ENCODE results near the gene PDZD2. TPM values are rescaled to one million over a fixed set of nuclear protein-coding genes. Genes with fewer than 3 reads are reported as not detected.
"Not testable (repeated sequence)": the region's sequence is repeated elsewhere in the genome, so short reads cannot be mapped to it uniquely, and the experiment has no call there.

PDZD2 gene
- total RNA-seq, 2 donors from 2014 or later, result 6.6 to 14.6 TPM

DNA sequence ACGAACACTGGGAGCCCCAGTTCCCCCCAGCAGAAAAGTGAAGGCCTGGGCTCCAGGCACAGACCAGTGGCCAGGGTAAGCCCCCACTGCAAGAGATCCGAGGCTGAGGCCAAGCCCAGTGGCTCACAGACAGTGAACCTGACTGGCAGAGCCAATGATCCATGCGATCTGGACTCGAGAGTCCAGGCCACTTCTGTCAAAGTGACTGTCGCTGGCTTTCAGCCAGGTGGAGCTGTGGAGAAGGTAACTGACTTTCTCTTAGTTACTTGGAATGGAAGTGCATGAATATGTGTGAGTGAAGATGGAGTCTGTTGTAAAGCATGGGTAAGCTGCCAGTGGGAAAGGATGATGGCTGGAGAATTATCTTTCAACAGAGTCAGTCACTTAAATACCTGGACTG lies 435.5 kb downstream of the PDZD2 start:
- Mint-ChIP-seq H3K27ac (no peak overlapping the region), H3K4me3 (no peak overlapping the region), H3K4me1 (no peaks in the 10 kb centered on the region), H3K27me3 (ENCODE audit: insufficient read depth) (no peaks in the 10 kb centered on the region), H3K36me3 (ENCODE audit: low read depth) (peaks cover 32% of the 10 kb centered on the region), H3K9me3 (no peaks in the 10 kb centered on the region)
- 85 to 94% methylated on average over 5 of the region's 5 CpGs for WGBS, 2 experiments (ENCODE audit: insufficient coverage in 1 of 2, insufficient read length in 1 of 2)
- H3K27me3 ChIP-seq (ENCODE audit: control insufficient read depth, insufficient read depth, low read length, poor library complexity, severe bottlenecking), result no peaks in the 10 kb centered on the region
- no peaks in the 10 kb centered on the region for H3K4me1 ChIP-seq (ENCODE audit: control insufficient read depth, insufficient read depth, low read length)
- H3K9ac ChIP-seq (ENCODE audit: extremely low read depth, low read length, poor library complexity, severe bottlenecking), result no peak overlapping the region
- H3K36me3 ChIP-seq (ENCODE audit: control insufficient read depth, insufficient read depth, low read length), result no peaks in the 10 kb centered on the region
- TF ChIP-seq, protein P1, sequence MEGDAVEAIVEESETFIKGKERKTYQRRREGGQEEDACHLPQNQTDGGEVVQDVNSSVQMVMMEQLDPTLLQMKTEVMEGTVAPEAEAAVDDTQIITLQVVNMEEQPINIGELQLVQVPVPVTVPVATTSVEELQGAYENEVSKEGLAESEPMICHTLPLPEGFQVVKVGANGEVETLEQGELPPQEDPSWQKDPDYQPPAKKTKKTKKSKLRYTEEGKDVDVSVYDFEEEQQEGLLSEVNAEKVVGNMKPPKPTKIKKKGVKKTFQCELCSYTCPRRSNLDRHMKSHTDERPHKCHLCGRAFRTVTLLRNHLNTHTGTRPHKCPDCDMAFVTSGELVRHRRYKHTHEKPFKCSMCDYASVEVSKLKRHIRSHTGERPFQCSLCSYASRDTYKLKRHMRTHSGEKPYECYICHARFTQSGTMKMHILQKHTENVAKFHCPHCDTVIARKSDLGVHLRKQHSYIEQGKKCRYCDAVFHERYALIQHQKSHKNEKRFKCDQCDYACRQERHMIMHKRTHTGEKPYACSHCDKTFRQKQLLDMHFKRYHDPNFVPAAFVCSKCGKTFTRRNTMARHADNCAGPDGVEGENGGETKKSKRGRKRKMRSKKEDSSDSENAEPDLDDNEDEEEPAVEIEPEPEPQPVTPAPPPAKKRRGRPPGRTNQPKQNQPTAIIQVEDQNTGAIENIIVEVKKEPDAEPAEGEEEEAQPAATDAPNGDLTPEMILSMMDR (conservative IDR thresholded peaks at IDR 0.05), result peak; percentile 60
- H3K4me3 ChIP-seq (ENCODE audit: low read length), result no peak overlapping the region
- H3K27ac ChIP-seq (ENCODE audit: low read depth, low read length), result no peak overlapping the region
- H3K9me3 ChIP-seq (ENCODE audit: control insufficient read depth, low read length), result no peaks in the 10 kb centered on the region
- peak; percentile 59 for DNase-seq

DNA sequence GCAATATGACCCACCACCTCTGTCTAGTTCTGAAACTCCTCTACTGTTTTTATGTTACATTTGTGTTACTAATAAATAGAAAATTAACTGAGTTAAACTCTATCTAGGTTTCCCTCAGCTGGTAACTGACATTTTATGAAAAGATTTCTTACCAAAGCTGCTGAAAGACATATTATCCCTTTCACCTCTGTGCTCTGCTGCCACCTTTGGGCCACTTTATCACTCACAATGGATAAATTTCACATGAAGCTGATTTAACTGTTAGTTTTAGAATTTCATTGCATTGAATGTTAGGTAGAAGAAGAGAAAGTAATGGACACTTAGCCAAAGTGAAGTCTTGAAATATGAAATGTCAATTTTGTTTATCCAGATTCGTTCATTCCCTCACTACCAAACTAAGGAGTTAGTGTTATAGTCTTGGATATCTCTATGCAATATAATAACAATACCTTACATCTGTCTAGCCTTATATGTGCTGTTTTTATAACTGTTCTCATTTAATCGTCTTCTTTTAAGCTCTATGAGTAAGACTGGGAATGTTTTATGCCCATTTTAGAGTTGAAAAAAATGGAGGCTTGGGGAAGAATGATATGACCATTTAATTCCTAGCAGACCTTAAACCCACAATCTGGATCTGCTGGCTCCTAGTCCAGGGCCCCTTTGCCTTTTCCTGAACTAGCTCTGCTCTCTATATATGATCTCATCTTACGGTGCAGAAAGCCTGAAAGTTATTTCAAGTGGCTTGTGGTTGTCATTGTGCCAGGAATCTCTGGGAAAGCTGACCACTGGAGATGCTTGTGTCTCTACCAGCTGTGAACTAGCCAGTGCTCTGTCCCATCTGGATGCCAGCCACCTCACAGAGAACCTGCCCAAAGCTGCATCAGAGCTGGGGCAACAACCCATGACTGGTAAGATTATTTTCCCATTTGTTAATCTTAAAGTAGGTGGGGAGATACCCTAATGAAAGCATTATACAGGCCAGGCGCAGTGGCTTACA lies 438.1 kb downstream of the PDZD2 start:
- H3K9me3 ChIP-seq (ENCODE audit: control insufficient read depth, low read length), result no peaks in the 10 kb centered on the region
- H3K36me3 ChIP-seq (ENCODE audit: control insufficient read depth, insufficient read depth, low read length), result no peaks in the 10 kb centered on the region
- Mint-ChIP-seq H3K9me3 (no peaks in the 10 kb centered on the region), H3K4me1 (no peaks in the 10 kb centered on the region), H3K4me3 (no peak overlapping the region), H3K27me3 (ENCODE audit: insufficient read depth) (no peaks in the 10 kb centered on the region), H3K27ac (no peak overlapping the region), H3K36me3 (ENCODE audit: low read depth) (peaks cover 26% of the 10 kb centered on the region)
- WGBS, 2 experiments (ENCODE audit: insufficient coverage in 1 of 2, insufficient read length in 1 of 2), result 80 to 86% methylated on average over 1 to 3 of the region's 4 CpGs
- H3K27me3 ChIP-seq (ENCODE audit: control insufficient read depth, insufficient read depth, low read length, poor library complexity, severe bottlenecking), result no peaks in the 10 kb centered on the region
- DNase-seq, result peak; percentile 74
- H3K4me1 ChIP-seq (ENCODE audit: control insufficient read depth, insufficient read depth, low read length), result no peaks in the 10 kb centered on the region
- TF ChIP-seq, protein P1 (conservative IDR thresholded peaks at IDR 0.05), result peak; percentile 91
- H3K27ac ChIP-seq (ENCODE audit: low read depth, low read length), result no peak overlapping the region
- H3K4me3 ChIP-seq (ENCODE audit: low read length), result no peak overlapping the region
- H3K9ac ChIP-seq (ENCODE audit: extremely low read depth, low read length, poor library complexity, severe bottlenecking), result no peak overlapping the region

DNA sequence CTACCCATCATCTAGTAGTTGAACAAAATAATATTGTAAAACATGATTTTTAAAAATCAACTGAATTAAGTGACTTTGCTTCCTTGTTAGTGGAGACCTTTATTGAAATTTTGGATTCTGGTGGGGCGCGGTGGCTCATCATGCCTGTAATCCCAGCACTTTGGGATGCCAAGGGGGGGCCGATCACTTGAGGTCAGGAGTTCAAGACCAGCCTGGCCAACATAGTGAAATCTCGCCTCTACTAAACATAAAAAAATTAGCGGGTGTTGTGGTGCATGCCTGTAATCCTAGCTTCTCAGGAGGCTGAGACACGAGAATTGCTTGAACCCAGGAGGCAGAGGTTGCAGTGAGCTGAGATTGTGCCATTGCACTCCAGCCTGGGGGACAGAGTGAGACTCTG lies 439.9 kb downstream of the PDZD2 start:
- not testable (repeated sequence) for H3K9me3 ChIP-seq (ENCODE audit: control insufficient read depth, low read length); H3K4me1 ChIP-seq (ENCODE audit: control insufficient read depth, insufficient read depth, low read length); H3K36me3 ChIP-seq (ENCODE audit: control insufficient read depth, insufficient read depth, low read length); H3K4me3 Mint-ChIP-seq; H3K27ac Mint-ChIP-seq; H3K9ac ChIP-seq (ENCODE audit: extremely low read depth, low read length, poor library complexity, severe bottlenecking); H3K27me3 Mint-ChIP-seq (ENCODE audit: insufficient read depth); H3K27ac ChIP-seq (ENCODE audit: low read depth, low read length); H3K4me1 Mint-ChIP-seq; H3K27me3 ChIP-seq (ENCODE audit: control insufficient read depth, insufficient read depth, low read length, poor library complexity, severe bottlenecking); H3K4me3 ChIP-seq (ENCODE audit: low read length); H3K9me3 Mint-ChIP-seq
- H3K36me3 Mint-ChIP-seq (ENCODE audit: low read depth), result peaks cover 13% of the 10 kb centered on the region
- DNase-seq, result peak; percentile 1
- 89 to 93% methylated on average over 6 of the region's 6 CpGs for WGBS, 2 experiments (ENCODE audit: insufficient coverage in 1 of 2, insufficient read length in 1 of 2)

DNA sequence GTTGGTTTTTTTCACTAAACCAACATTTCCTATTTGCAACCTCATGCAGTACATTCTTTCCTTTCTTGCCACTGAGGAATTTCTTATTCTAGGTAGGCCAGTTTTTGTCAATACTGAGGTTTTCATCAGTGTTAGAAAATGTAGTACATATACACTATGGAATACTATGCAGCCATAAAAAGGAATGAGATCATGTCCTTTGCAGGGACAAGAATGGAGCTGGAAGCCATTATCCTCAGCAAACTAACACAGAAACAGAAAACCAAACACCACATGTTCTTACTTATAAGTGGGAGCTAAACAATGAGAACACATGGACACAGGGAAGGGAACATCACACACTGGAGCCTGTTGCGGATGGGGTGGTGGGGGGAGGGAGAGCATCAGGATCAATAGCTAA lies 441.6 kb downstream of the PDZD2 start:
- not testable (repeated sequence) for H3K36me3 ChIP-seq (ENCODE audit: control insufficient read depth, insufficient read depth, low read length); H3K9me3 Mint-ChIP-seq; H3K27me3 Mint-ChIP-seq (ENCODE audit: insufficient read depth); H3K9me3 ChIP-seq (ENCODE audit: control insufficient read depth, low read length); H3K9ac ChIP-seq (ENCODE audit: extremely low read depth, low read length, poor library complexity, severe bottlenecking); H3K4me1 ChIP-seq (ENCODE audit: control insufficient read depth, insufficient read depth, low read length); H3K27ac ChIP-seq (ENCODE audit: low read depth, low read length); H3K4me3 ChIP-seq (ENCODE audit: low read length); H3K4me3 Mint-ChIP-seq; H3K4me1 Mint-ChIP-seq; H3K27ac Mint-ChIP-seq; H3K27me3 ChIP-seq (ENCODE audit: control insufficient read depth, insufficient read depth, low read length, poor library complexity, severe bottlenecking); DNase-seq
- peaks cover 11% of the 10 kb centered on the region for H3K36me3 Mint-ChIP-seq (ENCODE audit: low read depth)
- 96 to 100% methylated on average over 1 of the region's 1 CpG for WGBS, 2 experiments (ENCODE audit: insufficient coverage in 1 of 2, insufficient read length in 1 of 2)
